ENCODE data around the gene C1orf21. TPM values are rescaled to one million over a fixed set of nuclear protein-coding genes. Genes with fewer than 3 reads are reported as not detected.
A peak's percentile ranks its signal among the peaks of the same experiment; 100 is the strongest.
"Not testable (repeated sequence)": the region's sequence is repeated elsewhere in the genome, so short reads cannot be mapped to it uniquely, and the experiment has no call there.

C1orf21 gene
- total RNA-seq, 1 donor from 2014 or later, result 47.6 TPM

DNA sequence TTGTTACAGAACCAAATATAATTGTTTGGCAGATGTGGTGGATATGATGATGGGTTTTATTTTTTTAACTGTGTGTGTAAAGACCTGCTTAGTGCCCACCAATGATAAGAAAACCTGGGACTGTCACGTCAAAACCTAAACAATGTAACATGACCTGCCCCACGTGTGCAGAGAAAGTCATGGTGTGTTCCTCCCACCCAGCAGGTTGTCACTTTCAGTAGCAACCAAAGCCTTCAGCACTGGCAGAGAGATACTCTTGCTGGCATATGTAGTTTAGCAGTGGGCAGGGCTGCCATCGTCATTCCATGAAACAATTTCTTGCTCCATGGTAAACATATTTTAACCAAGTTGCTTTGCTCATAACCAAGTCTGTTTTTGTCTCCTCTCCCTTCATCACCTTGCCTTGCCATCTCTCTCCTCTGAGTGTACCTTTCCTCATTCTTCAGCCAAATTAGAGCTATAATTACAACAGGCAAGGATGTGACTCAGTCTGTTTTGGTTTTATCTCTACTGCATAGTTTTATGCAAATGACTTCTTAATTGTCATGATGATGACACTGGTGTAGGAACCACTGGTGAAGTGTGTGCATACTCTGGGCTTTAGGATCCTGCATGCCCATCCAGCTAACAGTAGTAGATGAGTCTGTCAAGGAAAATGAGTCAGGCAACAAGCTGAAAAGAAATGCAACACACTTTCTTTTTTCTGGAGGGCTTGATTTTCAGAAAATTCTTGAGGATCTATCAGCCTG is 217.5 kb downstream of the C1orf21 start:
- DNase-seq, result no peak

DNA sequence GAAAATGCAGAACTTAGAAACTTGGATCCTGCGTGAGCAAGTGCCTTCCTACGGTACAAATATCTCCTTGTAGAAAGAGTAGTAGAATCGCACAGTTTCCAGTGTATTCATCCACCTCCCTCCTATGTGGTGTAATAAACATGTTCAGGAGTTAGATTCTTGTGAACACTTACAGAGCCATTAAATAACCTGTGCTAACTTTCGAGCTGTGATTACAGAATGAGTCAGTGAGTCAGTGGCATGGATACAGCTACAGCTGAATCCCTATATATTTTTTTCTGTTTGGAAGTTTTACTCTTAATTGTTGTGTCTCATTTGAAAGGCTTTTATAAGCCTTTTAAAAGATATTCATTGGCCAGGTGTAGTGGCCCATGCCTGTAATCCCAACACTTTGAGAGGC is 219.1 kb downstream of the C1orf21 start:
- no peak for DNase-seq

DNA sequence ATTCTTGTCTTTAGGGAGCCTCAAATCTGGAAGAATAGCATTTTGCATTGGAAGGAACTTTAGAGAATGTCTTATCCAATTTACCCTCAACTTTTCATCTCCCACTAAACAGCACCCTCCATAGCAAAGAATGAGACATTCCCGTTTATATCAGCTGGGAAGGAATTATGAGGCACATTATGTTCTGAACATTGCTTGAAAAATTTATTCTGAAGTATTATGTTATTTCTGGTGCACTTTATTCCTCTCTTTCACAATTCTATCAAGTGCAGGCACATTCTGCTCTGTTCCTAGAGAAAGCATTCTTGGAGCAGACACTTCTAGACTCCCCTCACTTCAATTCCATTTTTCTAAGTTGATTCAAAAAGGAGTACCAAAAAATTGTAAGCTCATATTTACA is 220.0 kb downstream of the C1orf21 start:
- DNase-seq, result no peak

DNA sequence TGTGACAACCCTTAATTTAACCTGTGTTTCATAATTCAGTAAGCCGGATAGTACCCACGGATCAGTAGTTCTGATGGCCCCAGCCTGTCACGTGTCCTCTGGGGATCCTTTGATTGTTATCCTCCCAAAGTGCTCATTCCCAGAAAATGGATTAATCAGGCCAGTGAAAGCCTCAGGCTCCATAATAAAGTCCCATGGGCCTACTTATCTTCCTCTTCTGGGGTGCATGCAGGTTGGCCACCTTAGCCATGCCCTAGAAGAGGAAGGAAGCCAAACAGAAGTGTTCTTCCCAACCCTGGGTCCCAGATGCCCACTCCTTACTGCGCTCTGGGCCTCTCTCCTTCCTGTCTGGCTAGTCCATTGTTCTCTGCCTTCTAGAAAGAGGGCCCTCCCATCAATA is 221.8 kb downstream of the C1orf21 start:
- DNase-seq, result no peak

DNA sequence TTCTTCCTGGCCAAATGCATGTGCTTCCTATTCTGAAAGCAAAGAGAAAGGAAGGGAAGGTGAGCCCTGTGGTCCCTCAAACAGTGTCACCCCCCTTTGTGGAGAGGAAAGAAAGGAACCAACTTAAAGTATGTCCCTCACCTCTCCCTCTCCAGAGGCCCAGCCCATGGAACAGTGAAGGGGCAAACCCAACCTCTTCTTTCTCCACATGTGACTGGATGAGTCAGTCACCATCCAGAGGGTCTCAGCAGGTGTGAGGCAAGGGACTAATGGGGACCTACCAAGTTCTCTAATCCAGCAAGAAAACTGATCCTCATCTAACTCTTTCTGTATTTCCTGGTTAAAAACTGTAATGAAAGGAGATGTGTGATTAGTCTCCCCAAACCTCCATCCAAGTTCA is 222.2 kb downstream of the C1orf21 start:
- no peak for DNase-seq

GRCh38 chr1:184610876-184611595 is 224.2 kb downstream of the C1orf21 start:
- DNase-seq, result peak; percentile 58

DNA sequence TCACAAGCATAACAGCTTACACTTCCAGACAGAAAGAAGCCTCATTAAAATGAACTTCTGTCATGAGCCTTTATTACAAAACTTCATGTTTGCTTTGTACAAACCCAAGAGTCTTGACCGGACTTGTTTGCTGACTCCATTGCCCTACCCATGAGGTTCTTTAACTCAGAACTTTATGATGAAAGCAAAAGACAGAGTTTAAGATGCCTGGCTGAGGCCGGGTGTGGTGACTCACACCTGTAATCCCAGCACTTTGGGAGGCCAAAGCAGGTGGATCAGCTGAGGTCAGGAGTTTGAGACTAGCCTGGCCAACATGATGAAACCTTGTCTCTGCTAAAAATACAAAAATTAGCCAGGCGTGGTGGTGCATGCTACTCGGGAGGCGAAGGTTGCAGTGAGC is 225.4 kb downstream of the C1orf21 start:
- not testable (repeated sequence) for DNase-seq

DNA sequence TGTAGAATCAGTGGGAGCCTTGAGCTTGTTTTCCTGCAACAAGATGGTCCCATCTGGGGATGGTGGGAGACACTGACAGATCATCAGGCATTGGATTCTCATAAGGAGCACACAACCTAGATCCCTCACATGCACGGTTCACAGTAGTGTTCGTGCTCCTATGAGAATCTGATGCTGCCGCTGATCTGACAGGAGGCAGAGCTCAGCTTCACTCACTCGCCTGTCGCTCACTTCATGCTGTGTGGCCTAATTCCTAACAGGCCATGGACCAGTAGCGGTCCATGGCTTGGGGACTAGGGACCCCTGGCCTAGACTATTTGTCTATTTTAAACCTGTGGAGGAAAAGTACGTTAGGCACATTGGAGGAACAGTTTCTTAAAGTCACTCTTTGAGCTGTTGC is 227.8 kb downstream of the C1orf21 start:
- no peak for DNase-seq

DNA sequence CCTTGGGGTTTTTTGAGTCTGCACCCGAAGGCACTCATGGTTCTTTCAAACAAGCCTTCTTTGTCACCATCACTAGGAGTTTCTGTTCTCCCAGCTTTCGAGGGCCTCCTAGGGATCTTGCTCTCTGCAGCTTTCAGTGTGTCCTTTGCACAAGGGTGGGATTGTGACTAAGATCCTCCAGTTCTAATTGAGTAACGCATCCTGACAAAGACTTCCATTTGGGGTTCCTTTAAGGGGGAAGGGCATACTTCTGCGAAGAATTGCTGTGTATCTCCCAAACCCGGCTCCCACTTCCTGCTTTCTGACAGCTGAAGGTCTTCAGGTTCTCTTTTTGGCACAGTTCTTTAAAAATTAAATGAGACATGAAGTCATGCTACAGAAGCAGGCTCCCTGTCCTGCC is 228.5 kb downstream of the C1orf21 start:
- DNase-seq, result peak; percentile 37

GRCh38 chr1:184616504-184616903 is 229.7 kb downstream of the C1orf21 start:
- no peak for DNase-seq

DNA sequence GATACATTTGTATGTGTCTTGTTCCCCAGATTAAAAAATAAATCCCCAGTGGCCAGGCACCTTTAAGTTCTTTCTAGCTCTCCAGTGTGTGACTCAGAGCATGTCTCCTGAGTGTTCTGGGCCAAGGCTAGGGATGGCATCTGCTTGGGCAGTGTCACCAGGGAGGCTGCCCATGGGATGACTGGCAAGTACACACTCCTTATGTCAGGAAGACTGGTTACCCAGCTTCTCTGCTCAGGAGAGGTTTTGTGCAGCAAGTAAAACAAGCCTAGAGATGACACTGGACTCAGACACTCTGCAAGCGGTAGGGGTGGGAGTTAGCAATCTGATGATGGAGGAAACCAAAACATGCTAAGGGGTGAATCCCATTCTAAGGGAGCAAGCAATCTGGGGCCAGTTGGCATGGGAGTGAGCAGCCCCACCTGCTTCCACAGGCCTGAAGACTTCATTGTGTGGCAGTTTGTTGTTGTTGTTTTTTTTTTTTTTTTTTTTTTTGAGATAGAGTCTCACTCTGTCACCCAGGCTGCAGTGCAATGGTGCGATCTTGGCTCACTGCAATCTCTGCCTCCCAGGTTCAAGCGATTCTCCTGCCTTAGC is 230.7 kb downstream of the C1orf21 start:
- no peak for DNase-seq

DNA sequence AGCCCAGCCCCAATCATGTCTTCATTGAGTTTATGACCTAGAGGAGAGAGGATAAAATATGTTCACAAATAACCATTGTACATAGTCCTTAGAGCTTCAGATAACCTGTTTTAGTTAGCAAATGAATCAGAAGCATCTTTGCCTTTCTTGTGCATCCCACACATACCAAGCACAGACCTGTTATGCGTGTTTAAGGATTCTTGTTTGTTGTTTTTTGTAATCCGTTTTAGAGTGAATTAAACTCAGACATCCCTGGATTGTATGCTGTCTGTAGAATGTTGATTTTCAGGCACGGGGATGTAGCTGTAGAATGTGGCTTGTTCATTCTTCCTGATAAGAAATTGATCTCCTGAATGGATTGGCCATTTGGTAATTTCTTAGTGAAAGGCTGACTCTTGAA is 232.0 kb downstream of the C1orf21 start:
- no peak for DNase-seq

DNA sequence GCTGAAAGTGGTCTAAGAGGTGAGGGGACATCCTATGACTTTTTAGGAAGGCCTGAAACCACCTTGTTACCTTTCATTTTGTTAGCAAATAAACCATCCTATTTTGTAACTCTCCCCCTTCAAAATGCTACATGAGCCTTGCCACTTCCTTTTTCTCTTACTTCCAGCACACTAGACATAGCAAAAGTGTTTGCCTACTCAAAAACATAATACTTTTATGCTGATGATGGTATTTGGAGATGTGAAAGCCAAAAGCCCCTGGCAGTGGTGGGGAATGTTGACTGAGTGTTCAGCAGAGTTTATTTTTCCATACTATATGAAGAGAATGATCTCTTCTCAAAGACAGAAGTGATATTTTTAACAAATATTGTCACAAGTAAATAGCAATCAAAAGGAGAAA is 233.6 kb downstream of the C1orf21 start:
- peak; percentile 36 for DNase-seq

DNA sequence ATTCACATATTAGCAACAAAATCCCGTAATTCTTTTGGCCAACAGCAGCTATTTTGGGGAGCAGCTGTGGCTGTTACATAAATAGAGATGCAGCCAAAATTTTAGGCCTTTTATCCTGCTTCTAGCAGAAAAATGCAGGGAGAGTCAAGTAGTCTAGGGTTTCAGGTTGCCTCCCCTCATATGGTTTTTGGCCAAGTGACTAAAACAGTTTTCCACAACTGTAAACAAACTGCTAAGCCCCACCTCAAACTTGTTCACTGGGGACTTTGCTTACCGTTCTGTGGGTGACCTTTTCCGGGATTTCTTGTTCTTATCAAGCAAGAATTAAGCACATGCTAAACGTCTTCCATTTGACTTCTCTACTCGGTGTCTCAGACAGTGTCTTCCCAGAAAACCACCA is 234.4 kb downstream of the C1orf21 start:
- peak; percentile 94 for DNase-seq

GRCh38 chr1:184622136-184622823 is 235.5 kb downstream of the C1orf21 start:
- DNase-seq, result peak; percentile 97

GRCh38 chr1:184623404-184623803 is 236.6 kb downstream of the C1orf21 start:
- no peak for DNase-seq

GRCh38 chr1:184624051-184624450 is 237.2 kb downstream of the C1orf21 start:
- DNase-seq, result no peak

GRCh38 chr1:184624626-184625025 is 237.8 kb downstream of the C1orf21 start:
- no peak for DNase-seq

GRCh38 chr1:184625271-184625670 is 238.4 kb downstream of the C1orf21 start:
- peak; percentile 44 for DNase-seq

GRCh38 chr1:184626076-184627006 is 239.5 kb downstream of the C1orf21 start:
- DNase-seq, result no peak

DNA sequence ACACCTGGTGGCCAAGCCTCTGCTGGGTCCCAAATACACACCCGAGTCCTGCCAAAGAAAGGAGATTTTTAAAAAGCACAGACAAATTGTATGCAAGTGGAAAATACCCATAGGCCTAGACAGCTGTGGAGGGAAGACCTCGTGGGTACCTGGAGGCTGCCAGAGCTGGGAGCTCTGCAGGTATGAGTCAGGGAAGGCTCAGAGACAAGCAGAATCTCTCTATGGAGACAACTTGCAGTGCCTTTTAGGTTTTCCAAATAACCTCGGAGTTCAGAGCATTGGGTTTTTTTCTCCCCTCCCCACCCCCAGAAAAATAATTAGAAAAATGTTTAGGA is 240.1 kb downstream of the C1orf21 start:
- peak; percentile 62 for DNase-seq

DNA sequence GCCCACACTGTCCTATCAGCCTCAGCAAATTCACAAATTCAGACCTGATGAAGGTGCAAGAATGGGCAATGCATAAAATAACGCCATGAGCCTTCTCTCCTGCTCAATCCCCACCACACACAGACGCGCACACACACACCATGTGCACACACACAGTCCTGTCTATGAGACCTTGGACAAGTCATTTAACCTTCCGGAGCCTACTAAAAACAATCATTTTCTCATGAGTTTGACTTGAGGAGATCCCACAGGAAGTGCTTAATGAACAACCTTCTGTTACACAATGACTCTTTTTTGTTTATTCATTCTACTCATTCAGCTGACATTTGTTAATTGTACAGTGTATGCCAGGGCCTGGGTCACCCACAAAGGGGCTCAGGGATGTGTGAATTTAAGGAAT is 242.4 kb downstream of the C1orf21 start:
- no peak for DNase-seq

Measured in tongue (tissue), 2 donors.